Adipocyte (in vitro differentiated cells): ENCODE measurements around the gene ISLR.

Experiments
- DNase-seq: peaks from one replicate; pipeline ENCODE4 v3.0.0-alpha.2; 2015; ENCODE audit warnings: low read depth
- H3K27me3 ChIP-seq: replicated peaks from 2 replicates; pipeline ENCODE4 v1.7.0; 2013; ENCODE audit warnings: mild to moderate bottlenecking, low read length, moderate library complexity; ENCODE audit not compliant: control insufficient read depth, insufficient read depth
- H3K36me3 ChIP-seq: 2 replicates; pipeline ENCODE4 v1.7.0; 2013; ENCODE audit warnings: low read length, mild to moderate bottlenecking, moderate library complexity; ENCODE audit not compliant: control insufficient read depth, insufficient read depth, severe bottlenecking
- H3K4me1 ChIP-seq: 2 replicates; pipeline ENCODE4 v1.7.0; 2013; ENCODE audit warnings: mild to moderate bottlenecking, low read length, moderate library complexity; ENCODE audit not compliant: control insufficient read depth, insufficient read depth
- H3K4me3 ChIP-seq: 2 replicates; pipeline ENCODE4 v1.7.0; 2013; ENCODE audit warnings: mild to moderate bottlenecking, low read length, moderate library complexity
- H3K9ac ChIP-seq: 2 replicates; pipeline ENCODE4 v1.7.0; 2013; ENCODE audit warnings: mild to moderate bottlenecking, low read length, moderate library complexity
- H3K9me3 ChIP-seq: 2 replicates; pipeline ENCODE4 v1.7.0; 2013; ENCODE audit warnings: mild to moderate bottlenecking, low read length, moderate library complexity; ENCODE audit not compliant: control insufficient read depth

Gene ISLR

GRCh38 chr15:74173380-74174218 is at the start of gene ISLR:
TSS of gene ISLR (plus strand) at chr15:74173710. CDS start at chr15:74174859, 1,149 bp downstream.
- peak; percentile 59 for DNase-seq
- H3K9ac ChIP-seq, result peak within 1 kb of the TSS; percentile 87
- peaks cover 7% of the 10 kb centered on the region for H3K36me3 ChIP-seq
- H3K4me3 ChIP-seq, result peak within 1 kb of the TSS; percentile 77
- H3K4me1 ChIP-seq, result peaks cover 59% of the 10 kb centered on the region
- no peaks in the 10 kb centered on the region for H3K27me3 ChIP-seq
- no peaks in the 10 kb centered on the region for H3K9me3 ChIP-seq

- no peaks in the 10 kb centered on the region for H3K9me3 ChIP-seq
- H3K9ac ChIP-seq, result no peak overlapping the region
- DNase-seq, result no peak
- H3K27me3 ChIP-seq, result peaks cover 71% of the 10 kb centered on the region
- H3K4me1 ChIP-seq, result peaks cover 6% of the 10 kb centered on the region
- H3K36me3 ChIP-seq, result no peaks in the 10 kb centered on the region
- H3K4me3 ChIP-seq, result no peak overlapping the region
These were observed 49.3 kb upstream of the ISLR start for GRCh38 chr15:74124196-74124595.

GRCh38 chr15:74124759-74125158 is 48.8 kb upstream of the ISLR start:
- Histone ChIP-seq H3K4me1 (peaks cover 9% of the 10 kb centered on the region), H3K27me3 (peaks cover 76% of the 10 kb centered on the region)
- DNase-seq, result no peak

GRCh38 chr15:74127255-74127953 is 46.1 kb upstream of the ISLR start:
- peak; percentile 96 for DNase-seq
- Histone ChIP-seq H3K27me3 (peaks cover 68% of the 10 kb centered on the region), H3K9ac (no peak overlapping the region), H3K9me3 (no peaks in the 10 kb centered on the region), H3K4me1 (peaks cover 16% of the 10 kb centered on the region), H3K36me3 (no peaks in the 10 kb centered on the region), H3K4me3 (peak overlapping the region; percentile 78)

More at GRCh38 chr15:74124759-74125158, 48.8 kb upstream of the ISLR start:
- H3K36me3 ChIP-seq, result no peaks in the 10 kb centered on the region
- H3K9me3 ChIP-seq, result no peaks in the 10 kb centered on the region
- no peak overlapping the region for H3K4me3 ChIP-seq
- H3K9ac ChIP-seq, result no peak overlapping the region

- no peaks in the 10 kb centered on the region for H3K36me3 ChIP-seq
- no peak for DNase-seq
- no peak overlapping the region for H3K9ac ChIP-seq
- no peaks in the 10 kb centered on the region for H3K9me3 ChIP-seq
- peaks cover 16% of the 10 kb centered on the region for H3K4me1 ChIP-seq
- H3K4me3 ChIP-seq, result peak overlapping the region; percentile 78
- peaks cover 60% of the 10 kb centered on the region for H3K27me3 ChIP-seq
These were observed 45.3 kb upstream of the ISLR start for GRCh38 chr15:74127954-74128784.

- Histone ChIP-seq H3K36me3 (no peaks in the 10 kb centered on the region), H3K27me3 (peaks cover 53% of the 10 kb centered on the region), H3K9ac (no peak overlapping the region), H3K4me1 (peaks cover 16% of the 10 kb centered on the region), H3K9me3 (no peaks in the 10 kb centered on the region), H3K4me3 (peak overlapping the region; percentile 50)
- DNase-seq, result no peak
These were observed 44.5 kb upstream of the ISLR start for GRCh38 chr15:74128785-74129585.

GRCh38 chr15:74129586-74130154 is 43.8 kb upstream of the ISLR start:
- Histone ChIP-seq H3K9ac (no peak overlapping the region), H3K4me1 (peaks cover 16% of the 10 kb centered on the region), H3K9me3 (no peaks in the 10 kb centered on the region), H3K4me3 (peak overlapping the region; percentile 50), H3K36me3 (no peaks in the 10 kb centered on the region), H3K27me3 (peaks cover 46% of the 10 kb centered on the region)
- DNase-seq, result peak; percentile 43

GRCh38 chr15:74130155-74130848 is 43.2 kb upstream of the ISLR start, which contains the start of gene ISLR2:
TSS of gene ISLR2 (plus strand) at chr15:74130586. CDS start at chr15:74132755, 2,169 bp downstream.
- Histone ChIP-seq H3K4me1 (peaks cover 16% of the 10 kb centered on the region), H3K4me3 (peak within 1 kb of the TSS; percentile 50)
- peak; percentile 71 for DNase-seq

GRCh38 chr15:74130849-74131627 is 42.5 kb upstream of the ISLR start:
- no peak overlapping the region for H3K4me3 ChIP-seq
- H3K36me3 ChIP-seq, result no peaks in the 10 kb centered on the region
- no peaks in the 10 kb centered on the region for H3K9me3 ChIP-seq
- H3K9ac ChIP-seq, result no peak overlapping the region
- H3K27me3 ChIP-seq, result peaks cover 37% of the 10 kb centered on the region
- DNase-seq, result no peak
- H3K4me1 ChIP-seq, result peaks cover 20% of the 10 kb centered on the region

More at GRCh38 chr15:74130155-74130848, 43.2 kb upstream of the ISLR start, which contains the start of gene ISLR2:
- H3K9ac ChIP-seq, result no peak within 1 kb of the TSS
- no peaks in the 10 kb centered on the region for H3K36me3 ChIP-seq
- peaks cover 40% of the 10 kb centered on the region for H3K27me3 ChIP-seq
- H3K9me3 ChIP-seq, result no peaks in the 10 kb centered on the region
